HUES6 (cell line): ENCODE data around the gene P2RY6.

ENCODE experiments used
- H3K27ac ChIP-seq: 2 replicates; pipeline ENCODE4 v1.7.0; 2013; ENCODE audit warnings: low read depth, mild to moderate bottlenecking, low read length, inconsistent platforms
- H3K27me3 ChIP-seq: 2 replicates; pipeline ENCODE4 v1.6.1; 2013; ENCODE audit warnings: low read length; ENCODE audit not compliant: control insufficient read depth, insufficient read depth
- H3K36me3 ChIP-seq: 2 replicates; pipeline ENCODE4 v1.6.1; 2013; ENCODE audit warnings: low read length; ENCODE audit not compliant: control insufficient read depth, insufficient read depth
- H3K4me1 ChIP-seq: 2 replicates; pipeline ENCODE4 v1.6.1; 2013; ENCODE audit warnings: low read length; ENCODE audit not compliant: control insufficient read depth, insufficient read depth
- H3K4me3 ChIP-seq: 2 replicates; pipeline ENCODE4 v1.5.1; 2013; ENCODE audit warnings: low read depth, low read length
- H3K9ac ChIP-seq: one replicate; pipeline ENCODE4 v1.6.1; 2013; ENCODE audit warnings: mild to moderate bottlenecking, low read length
- H3K9me3 ChIP-seq: 2 replicates; pipeline ENCODE4 v1.6.1; 2013; ENCODE audit warnings: low read depth, low read length; ENCODE audit not compliant: control insufficient read depth, insufficient read depth

P2RY6 gene

DNA sequence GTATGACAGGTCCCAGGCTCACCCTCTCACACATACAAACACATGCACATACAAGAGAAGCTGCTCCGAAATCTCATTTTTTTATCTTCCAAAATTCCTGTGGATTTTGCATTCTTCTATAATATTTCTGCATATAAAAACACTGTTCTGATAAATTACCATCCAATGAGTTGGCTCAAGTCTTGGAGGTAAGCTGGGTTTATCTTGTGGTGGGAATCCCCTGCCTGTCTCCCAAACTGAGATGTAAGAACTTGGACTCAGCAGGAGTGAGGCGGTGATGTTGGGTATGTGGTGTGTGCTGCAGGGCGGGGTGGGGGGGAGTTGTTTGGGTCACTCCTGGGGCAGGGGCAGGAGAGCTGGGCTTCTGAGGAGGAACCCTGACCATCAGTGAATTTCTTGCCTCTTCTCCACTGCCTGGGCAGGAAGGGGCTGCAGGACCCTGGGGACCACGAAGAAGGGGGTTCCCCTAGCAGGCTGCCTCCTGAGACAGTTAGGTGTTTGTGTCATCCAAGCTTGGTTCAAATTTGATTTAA, 6.8 kb upstream of the P2RY6 start:
- no peak overlapping the region for H3K9ac ChIP-seq
- peaks cover 11% of the 10 kb centered on the region; the same call in 1 of the 2 replicates for H3K4me1 ChIP-seq
- H3K27me3 ChIP-seq: peaks cover 37% of the 10 kb centered on the region
- no peak overlapping the region for H3K27ac ChIP-seq
- H3K9me3 ChIP-seq: no peaks in the 10 kb centered on the region
- no peak overlapping the region for H3K4me3 ChIP-seq
- no peaks in the 10 kb centered on the region for H3K36me3 ChIP-seq

DNA sequence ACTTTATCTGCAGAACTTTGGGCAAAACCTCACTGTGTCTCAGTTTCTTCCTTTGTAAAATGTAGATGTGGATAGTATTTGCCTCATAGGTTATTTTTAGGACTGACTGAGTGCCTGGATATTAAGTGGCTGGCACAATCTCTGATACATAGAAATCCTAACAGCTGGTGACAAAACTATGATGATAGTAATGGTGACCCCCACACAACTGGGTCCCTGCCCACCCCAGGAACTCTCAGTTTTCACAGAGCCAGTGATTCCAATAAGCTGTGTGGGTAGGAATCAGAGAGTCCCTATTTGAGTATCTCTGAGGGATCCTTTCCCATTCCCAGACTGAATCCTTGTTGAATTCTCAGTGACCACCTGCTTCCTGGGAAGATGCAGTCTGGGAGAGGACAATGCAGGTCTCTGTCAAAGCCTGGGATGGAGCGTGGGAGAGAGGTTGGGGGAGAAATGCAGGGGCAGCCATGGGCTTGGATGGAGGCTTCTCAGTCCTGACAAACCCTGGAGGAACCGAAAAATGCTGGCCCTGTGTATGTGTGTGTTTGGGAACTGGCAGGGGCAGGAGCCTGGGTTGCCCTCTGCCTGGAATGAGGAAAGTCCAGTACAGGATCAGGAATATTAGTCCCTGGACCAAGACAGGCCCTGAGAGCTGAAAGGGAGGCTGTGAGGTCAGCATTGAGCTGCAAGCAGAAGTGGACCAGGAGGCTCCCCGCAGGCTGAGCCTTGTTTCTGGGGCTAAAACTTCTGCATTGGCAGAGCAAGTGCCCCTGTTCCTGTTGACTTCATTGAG, 6.1 kb upstream of the P2RY6 start:
- peaks cover 15% of the 10 kb centered on the region; the same call in 1 of the 2 replicates for H3K4me1 ChIP-seq
- H3K27me3 ChIP-seq: peaks cover 37% of the 10 kb centered on the region
- no peak overlapping the region for H3K27ac ChIP-seq
- H3K4me3 ChIP-seq: no peak overlapping the region
- H3K36me3 ChIP-seq: no peaks in the 10 kb centered on the region
- no peak overlapping the region for H3K9ac ChIP-seq
- H3K9me3 ChIP-seq: no peaks in the 10 kb centered on the region

DNA sequence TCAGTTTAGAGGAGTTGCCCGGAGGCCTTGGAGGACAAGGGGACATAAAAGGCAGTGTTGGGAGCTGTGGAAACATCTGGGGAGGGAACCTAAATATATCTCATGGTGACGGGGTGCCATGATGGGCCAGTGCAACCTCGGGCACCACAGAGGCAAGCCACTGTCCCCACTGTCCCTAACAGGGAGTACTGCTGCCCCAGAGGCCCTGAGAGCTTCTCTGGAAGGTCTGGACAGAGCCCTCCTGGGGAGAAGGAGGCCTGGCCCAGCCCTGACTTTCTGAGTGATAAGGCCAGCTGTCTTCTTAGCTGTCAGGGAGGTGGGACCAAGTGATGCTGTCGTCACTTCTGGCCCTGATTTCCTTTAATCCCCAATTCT, 5.5 kb upstream of the P2RY6 start:
- no peak overlapping the region for H3K4me3 ChIP-seq
- no peak overlapping the region for H3K9ac ChIP-seq
- peaks cover 37% of the 10 kb centered on the region for H3K27me3 ChIP-seq
- no peaks in the 10 kb centered on the region for H3K36me3 ChIP-seq
- no peaks in the 10 kb centered on the region for H3K9me3 ChIP-seq
- H3K27ac ChIP-seq: no peak overlapping the region
- H3K4me1 ChIP-seq: peaks cover 19% of the 10 kb centered on the region; the same call in 1 of the 2 replicates

DNA sequence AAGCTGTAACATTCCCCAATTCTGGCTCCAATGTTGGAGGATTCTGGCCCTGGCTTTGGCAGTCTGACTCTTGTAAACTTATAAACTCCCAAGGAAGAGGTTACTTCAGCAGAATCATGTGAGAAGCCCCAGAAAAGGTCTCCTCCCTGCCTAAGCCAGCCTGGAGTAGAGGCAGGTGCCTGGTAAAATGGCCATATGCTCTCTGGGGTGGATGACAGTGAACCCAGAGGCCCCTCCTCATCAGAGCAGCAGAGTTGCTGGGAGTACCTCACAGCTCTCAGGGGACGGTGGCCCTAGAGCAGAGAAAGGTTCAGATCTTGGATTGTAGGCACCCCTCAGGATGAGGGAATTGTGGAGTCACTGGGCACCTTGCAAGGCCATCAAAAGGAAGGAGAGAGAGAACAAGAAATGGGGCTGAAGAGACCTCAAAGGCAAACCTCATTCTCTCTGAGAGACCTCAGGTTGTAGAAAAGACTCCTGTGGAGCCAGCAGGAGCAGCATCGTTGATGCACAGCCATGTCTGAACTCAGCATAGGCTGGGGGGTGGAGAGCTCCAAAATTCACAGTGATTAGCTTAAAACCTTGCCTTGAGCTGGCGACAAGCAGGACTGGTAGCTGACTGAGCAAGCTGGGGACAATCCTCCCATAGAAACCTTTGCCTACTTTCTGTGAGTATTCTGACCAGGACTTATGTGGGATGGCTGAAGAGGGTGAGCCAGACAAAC, 4.9 kb upstream of the P2RY6 start:
- peaks cover 37% of the 10 kb centered on the region for H3K27me3 ChIP-seq
- peaks cover 26% of the 10 kb centered on the region; the same call in 1 of the 2 replicates for H3K4me1 ChIP-seq
- no peak overlapping the region for H3K4me3 ChIP-seq
- H3K36me3 ChIP-seq: no peaks in the 10 kb centered on the region
- H3K27ac ChIP-seq: no peak overlapping the region
- no peaks in the 10 kb centered on the region for H3K9me3 ChIP-seq
- H3K9ac ChIP-seq: no peak overlapping the region

DNA sequence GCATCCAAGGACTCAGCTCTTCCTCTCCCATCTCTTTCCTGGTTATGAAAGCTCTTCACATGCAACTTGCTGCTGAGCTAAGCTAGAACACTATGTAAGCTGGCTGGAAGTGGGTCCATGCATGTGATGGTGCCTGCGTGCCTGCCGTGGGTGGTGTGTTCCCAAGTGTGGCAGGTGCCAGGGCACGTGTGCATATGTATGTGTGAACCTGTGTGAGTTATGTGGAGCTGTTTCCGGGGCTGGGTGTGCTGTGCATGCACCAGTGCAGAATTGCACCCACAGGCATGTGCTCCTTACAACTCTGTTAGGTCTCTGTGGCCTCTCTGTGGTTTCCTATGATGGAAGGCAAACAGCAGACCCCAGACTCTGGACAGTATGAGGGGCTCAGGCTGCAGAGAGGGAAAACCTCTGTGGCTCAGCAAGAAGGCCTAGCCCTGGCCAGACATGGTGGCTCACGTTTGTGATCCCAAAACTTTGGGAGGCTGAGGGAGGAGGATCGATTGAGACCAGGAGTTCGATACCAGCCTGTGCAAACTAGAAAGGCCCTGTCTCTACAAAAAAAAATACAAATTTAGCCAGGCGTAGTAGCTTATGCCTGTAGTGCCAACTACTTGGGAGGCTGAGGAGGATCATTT, 4.1 kb upstream of the P2RY6 start:
- H3K27ac ChIP-seq: no peak overlapping the region
- H3K27me3 ChIP-seq: peaks cover 36% of the 10 kb centered on the region
- no peak overlapping the region for H3K9ac ChIP-seq
- no peaks in the 10 kb centered on the region for H3K36me3 ChIP-seq
- H3K4me1 ChIP-seq: peaks cover 31% of the 10 kb centered on the region; the same call in 1 of the 2 replicates
- H3K9me3 ChIP-seq: no peaks in the 10 kb centered on the region
- no peak overlapping the region for H3K4me3 ChIP-seq

DNA sequence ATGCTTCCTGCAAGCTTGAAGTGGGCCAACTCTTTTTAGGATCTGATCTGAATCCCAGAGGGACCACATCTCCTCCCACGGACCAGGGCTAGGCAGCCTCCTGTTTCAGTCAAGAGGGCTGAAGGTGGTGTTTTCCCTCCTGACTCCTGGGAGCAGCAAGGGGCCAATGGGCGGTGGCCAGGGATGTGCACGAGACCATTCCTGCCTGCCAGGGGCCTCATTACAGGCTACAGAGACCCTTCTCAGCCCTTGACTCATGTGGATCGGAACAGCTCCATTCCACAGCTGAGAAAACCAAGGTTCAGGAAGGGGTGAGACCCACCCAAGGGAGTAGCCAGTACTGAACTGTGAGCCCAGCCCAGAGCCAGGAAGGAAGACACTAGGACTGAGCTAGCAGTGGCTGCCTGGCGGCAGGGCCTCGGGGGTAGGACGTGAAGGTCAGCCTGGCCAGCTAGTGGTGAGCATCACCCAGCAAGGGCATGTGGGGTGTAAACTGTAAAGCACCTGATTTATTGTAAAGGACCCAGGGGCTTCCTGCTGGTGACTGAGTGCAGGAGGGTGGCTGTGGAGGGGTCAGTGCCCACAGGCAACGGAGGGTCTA, 3.4 kb upstream of the P2RY6 start:
- no peak overlapping the region for H3K4me3 ChIP-seq
- no peak overlapping the region for H3K27ac ChIP-seq
- H3K9me3 ChIP-seq: no peaks in the 10 kb centered on the region
- H3K36me3 ChIP-seq: no peaks in the 10 kb centered on the region
- H3K4me1 ChIP-seq: peaks cover 31% of the 10 kb centered on the region; the same call in 1 of the 2 replicates
- peaks cover 29% of the 10 kb centered on the region for H3K27me3 ChIP-seq
- H3K9ac ChIP-seq: no peak overlapping the region

DNA sequence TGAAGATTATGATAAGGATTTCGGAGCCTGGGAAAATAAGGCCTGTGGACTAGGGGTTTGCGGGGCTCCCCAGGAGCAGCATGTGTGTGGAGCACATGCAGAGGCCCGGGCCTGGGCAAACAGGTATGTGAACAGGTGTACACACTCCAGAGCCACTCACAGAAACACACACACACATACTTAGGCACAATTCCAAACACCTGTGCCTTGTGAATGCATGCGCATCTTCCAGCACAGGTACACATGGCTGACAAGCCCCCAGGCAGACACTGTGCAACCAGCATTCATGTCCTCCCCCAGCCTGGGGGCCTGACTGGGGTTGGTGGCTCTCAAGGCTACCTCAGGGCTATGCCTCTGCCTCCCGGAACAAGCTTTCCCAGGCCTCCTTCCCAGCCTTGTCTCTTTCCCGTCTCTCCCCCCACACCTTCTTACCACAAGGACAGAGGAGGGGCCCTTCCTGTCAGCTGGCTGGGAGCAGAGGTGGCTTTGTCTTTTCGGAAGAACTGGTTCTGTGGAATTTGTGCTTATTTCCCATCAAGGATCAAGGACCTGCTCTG, 2.6 kb upstream of the P2RY6 start:
- Histone ChIP-seq H3K27me3 (peaks cover 21% of the 10 kb centered on the region), H3K4me3 (no peak overlapping the region), H3K4me1 (peaks cover 31% of the 10 kb centered on the region; the same call in 1 of the 2 replicates), H3K9me3 (no peaks in the 10 kb centered on the region), H3K27ac (no peak overlapping the region), H3K9ac (no peak overlapping the region), H3K36me3 (no peaks in the 10 kb centered on the region)

DNA sequence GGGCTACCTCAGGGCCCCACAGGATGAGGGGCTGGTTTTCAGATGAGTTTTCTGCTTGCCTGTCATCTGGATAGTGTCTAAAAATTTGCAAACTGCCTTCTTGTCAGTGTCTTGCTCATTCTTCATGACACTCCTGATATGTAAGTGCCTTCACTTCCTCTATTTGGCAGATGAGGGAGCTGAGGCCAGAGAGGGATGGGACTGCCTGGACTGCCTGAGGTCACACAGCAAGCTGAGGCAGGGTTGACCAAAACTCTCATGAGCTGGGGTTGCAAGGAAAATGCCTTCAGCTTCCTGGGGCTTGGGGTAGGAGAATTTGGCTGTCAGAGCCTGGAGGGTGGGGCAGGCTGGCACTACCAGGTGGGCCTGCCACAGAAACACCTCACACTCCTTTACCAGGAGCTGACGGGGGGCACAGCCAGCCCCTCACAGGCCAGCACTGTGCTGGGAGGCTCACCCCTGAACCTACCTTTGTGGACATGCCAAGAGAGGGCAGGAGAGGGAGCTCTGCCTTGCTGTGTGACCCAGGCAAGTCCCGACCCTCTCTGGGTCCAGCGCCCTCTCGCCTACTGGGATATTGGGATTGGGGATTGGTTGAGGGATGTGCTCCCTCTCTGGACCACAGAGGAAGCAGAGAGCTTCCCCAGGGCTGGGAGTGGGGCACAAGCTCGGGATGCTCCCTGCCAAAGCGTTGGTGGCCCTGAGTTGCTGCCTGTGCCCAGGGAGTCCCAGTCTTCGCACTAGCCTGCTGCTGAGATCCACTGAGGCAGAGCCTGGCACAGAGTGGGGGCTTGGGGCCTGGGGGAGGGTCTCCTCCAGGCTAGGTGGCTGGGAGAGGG, 1.9 kb upstream of the P2RY6 start:
- Histone ChIP-seq H3K4me3 (no peak overlapping the region), H3K9me3 (no peaks in the 10 kb centered on the region), H3K36me3 (no peaks in the 10 kb centered on the region), H3K4me1 (peaks cover 38% of the 10 kb centered on the region; the same call in 1 of the 2 replicates), H3K27ac (no peak overlapping the region), H3K9ac (no peak overlapping the region), H3K27me3 (peaks cover 14% of the 10 kb centered on the region)

DNA sequence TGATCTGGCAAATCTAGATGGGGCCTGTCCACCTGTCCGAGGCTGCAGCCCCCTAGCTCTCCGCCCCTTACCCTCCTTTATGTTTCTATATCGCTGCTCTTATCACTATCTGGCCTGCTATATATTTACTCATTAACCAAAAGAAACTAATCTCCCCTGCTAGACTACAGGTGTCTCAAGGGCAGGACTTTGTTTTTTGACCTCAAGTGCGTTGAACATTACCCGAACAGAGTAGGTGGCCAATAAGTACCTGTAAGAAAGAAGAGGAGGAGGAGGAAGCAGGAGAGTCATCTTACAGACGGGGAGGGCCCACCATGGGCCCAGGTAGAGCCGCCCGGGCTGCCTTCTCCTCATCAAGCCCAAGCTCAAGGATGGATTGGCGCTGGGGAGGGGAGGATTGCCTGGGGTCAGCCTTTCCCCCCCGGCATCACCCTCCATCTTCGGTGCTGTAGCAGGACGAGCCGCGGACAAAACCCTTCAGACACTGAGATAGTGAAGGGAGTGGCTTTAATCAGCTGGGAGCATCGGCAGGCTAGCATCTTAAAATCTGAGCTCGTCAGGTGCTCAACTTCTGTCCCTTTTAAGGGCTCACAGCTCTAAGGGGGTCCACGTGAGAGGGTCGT, 1.2 kb upstream of the P2RY6 start:
- no peaks in the 10 kb centered on the region for H3K9me3 ChIP-seq
- H3K4me3 ChIP-seq: no peak overlapping the region
- H3K4me1 ChIP-seq: peaks cover 38% of the 10 kb centered on the region; the same call in 1 of the 2 replicates
- no peak overlapping the region for H3K9ac ChIP-seq
- peaks cover 9% of the 10 kb centered on the region for H3K27me3 ChIP-seq
- no peak overlapping the region for H3K27ac ChIP-seq
- H3K36me3 ChIP-seq: no peaks in the 10 kb centered on the region
